Suprapubic skin (tissue), 4 donors: ENCODE data around the gene CPT1B. TPM values are rescaled to one million over a fixed set of nuclear protein-coding genes. Genes with fewer than 3 reads are reported as not detected.
A peak's percentile ranks its signal among the peaks of the same experiment; 100 is the strongest.

Source experiments
- DNase-seq, 2 donors: peaks; one replicate each; pipeline ENCODE4 v3.0.0-alpha.2; 2019; ENCODE audit warnings: low spot score in 2 of 2
- H3K27ac ChIP-seq: fragments of 200-600 bp; sonication (generic); one replicate; pipeline ENCODE4 v1.5.1; 2019
- H3K27me3 ChIP-seq: fragments of 200-600 bp; sonication (generic); one replicate; pipeline ENCODE4 v1.5.1; 2019
- H3K36me3 ChIP-seq: fragments of 200-600 bp; sonication (generic); one replicate; pipeline ENCODE4 v1.5.1; 2019
- H3K4me1 ChIP-seq: fragments of 200-600 bp; sonication (generic); one replicate; pipeline ENCODE4 v1.5.1; 2019
- H3K4me3 ChIP-seq: fragments of 200-600 bp; sonication (generic); one replicate; pipeline ENCODE4 v1.5.1; 2019; ENCODE audit warnings: mild to moderate bottlenecking
- H3K9me3 ChIP-seq: fragments of 200-600 bp; sonication (generic); one replicate; pipeline ENCODE4 v1.5.1; 2019
- CTCF ChIP-seq, 2 donors: fragments of 200-600 bp in 1 of 2; fragments of 450-650 bp in 1 of 2; sonication (generic) in 1 of 2; IDR thresholded peaks; one replicate each; pipeline ENCODE4 v1.5.1; 2016 to 2019; ENCODE audit warnings: antibody characterized with exemption in 2 of 2, mild to moderate bottlenecking in 1 of 2, moderate library complexity in 1 of 2
- EP300 ChIP-seq: sonication (generic); formaldehyde crosslinking; IDR thresholded peaks from one replicate; pipeline ENCODE4 v1.6.1; 2017; ENCODE audit warnings: antibody characterized with exemption
- POLR2A ChIP-seq, 2 donors: fragments of 450-650 bp; IDR thresholded peaks; one replicate each; pipeline ENCODE4 v1.6.1; 2017; ENCODE audit warnings: antibody characterized with exemption in 2 of 2, mild to moderate bottlenecking in 2 of 2, moderate library complexity in 2 of 2
- POLR2AphosphoS5 ChIP-seq, 3 donors: sonication (generic); formaldehyde crosslinking; IDR thresholded peaks; one replicate each; pipeline ENCODE4 v1.6.1; 2017; ENCODE audit warnings: antibody characterized with exemption in 3 of 3
- WGBS: methylation state at CpG from one replicate; pipeline ENCODE4 v1.1.5; 2018; 5-methylcytosine and 5-hydroxymethylcytosine counted together
- total RNA-seq, 4 donors: library from RNA; depleted of rRNA; stranded (reverse); fragments of >200 nt; gene quantifications; one replicate each; pipeline ENCODE4 v1.1.0, GENCODE V29; 2016

CPT1B gene
- total RNA-seq, 4 donors from 2014 or later: 12.7 to 46.6 (median 19.2) TPM

GRCh38 chr22:50550395-50550794, 27.8 kb downstream of the CPT1B start:
- H3K36me3 ChIP-seq: no peaks in the 10 kb centered on the region
- H3K9me3 ChIP-seq: no peaks in the 10 kb centered on the region
- H3K27me3 ChIP-seq: peaks cover 34% of the 10 kb centered on the region
- TF ChIP-seq POLR2A (IDR thresholded peaks at IDR 0.05): no peak
- no peak for TF ChIP-seq EP300
- no peak for TF ChIP-seq POLR2AphosphoS5 (IDR thresholded peaks at IDR 0.05)
- TF ChIP-seq CTCF (IDR thresholded peaks at IDR 0.05): no peak
- DNase-seq: no peak
- no peak overlapping the region for H3K4me3 ChIP-seq
- no peak overlapping the region for H3K27ac ChIP-seq
- WGBS: 93% methylated on average over 8 of the region's 8 CpGs
- H3K4me1 ChIP-seq: peaks cover 25% of the 10 kb centered on the region

GRCh38 chr22:50548921-50549790, 29.1 kb downstream of the CPT1B start:
- Histone ChIP-seq H3K9me3 (no peaks in the 10 kb centered on the region), H3K4me3 (peak overlapping the region; percentile 39), H3K36me3 (no peaks in the 10 kb centered on the region), H3K27ac (no peak overlapping the region), H3K4me1 (peaks cover 37% of the 10 kb centered on the region), H3K27me3 (peaks cover 34% of the 10 kb centered on the region)
- DNase-seq: no peak
- TF ChIP-seq EP300 (no peak), POLR2AphosphoS5 (IDR thresholded peaks at IDR 0.05) (no peak), POLR2A (IDR thresholded peaks at IDR 0.05) (no peak), CTCF (IDR thresholded peaks at IDR 0.05) (no peak)
- WGBS: 78% methylated on average over 10 of the region's 68 CpGs

GRCh38 chr22:50548040-50548920, 29.9 kb downstream of the CPT1B start:
- Histone ChIP-seq H3K36me3 (no peaks in the 10 kb centered on the region), H3K27me3 (peaks cover 34% of the 10 kb centered on the region), H3K9me3 (no peaks in the 10 kb centered on the region), H3K4me1 (peaks cover 43% of the 10 kb centered on the region), H3K4me3 (peak overlapping the region; percentile 39), H3K27ac (no peak overlapping the region)
- 33% methylated on average over 17 of the region's 56 CpGs for WGBS
- DNase-seq: peak in 1 of 2 donors; percentile 79
- no peak for TF ChIP-seq POLR2AphosphoS5 (IDR thresholded peaks at IDR 0.05)
- TF ChIP-seq POLR2A (IDR thresholded peaks at IDR 0.05): no peak
- TF ChIP-seq CTCF (IDR thresholded peaks at IDR 0.05): no peak
- TF ChIP-seq EP300: no peak

- H3K4me3 ChIP-seq: peak overlapping the region; percentile 17
- H3K9me3 ChIP-seq: no peaks in the 10 kb centered on the region
- DNase-seq: no peak
- peaks cover 34% of the 10 kb centered on the region for H3K27me3 ChIP-seq
- H3K27ac ChIP-seq: no peak overlapping the region
- H3K4me1 ChIP-seq: peaks cover 43% of the 10 kb centered on the region
- WGBS: 49% methylated on average over 16 of the region's 35 CpGs
- TF ChIP-seq POLR2A (IDR thresholded peaks at IDR 0.05) (no peak), EP300 (no peak), CTCF (IDR thresholded peaks at IDR 0.05) (no peak), POLR2AphosphoS5 (IDR thresholded peaks at IDR 0.05) (no peak)
- no peaks in the 10 kb centered on the region for H3K36me3 ChIP-seq
Observed at GRCh38 chr22:50547263-50547985, 30.8 kb downstream of the CPT1B start.
